ENCODE measurements around the gene GNL2.
"Not testable (repeated sequence)": the region's sequence is repeated elsewhere in the genome, so short reads cannot be mapped to it uniquely, and the experiment has no call there.

The GNL2 gene

GRCh38 chr1:37588939-37589338 lies 6.8 kb downstream of the GNL2 start:
- H3K36me3 ChIP-seq (ENCODE audit: insufficient read depth, low read length): peaks cover 86% of the 10 kb centered on the region
- no peaks in the 10 kb centered on the region for H3K9me2 ChIP-seq (ENCODE audit: low read depth, low read length)
- peaks cover 3% of the 10 kb centered on the region for H3K4me1 ChIP-seq (ENCODE audit: insufficient read depth, low read length, severe bottlenecking)
- no peaks in the 10 kb centered on the region for H3K27me3 ChIP-seq (ENCODE audit: insufficient read depth, low read length)
- H3K27ac ChIP-seq (ENCODE audit: low read depth, low read length, poor library complexity, severe bottlenecking): no peak overlapping the region
- peaks cover 16% of the 10 kb centered on the region for H3K79me2 ChIP-seq (ENCODE audit: insufficient read depth, low read length)
- no peak overlapping the region for H3K9ac ChIP-seq (ENCODE audit: low read length)
- H3K4me3 ChIP-seq (ENCODE audit: low read depth, low read length, poor library complexity, severe bottlenecking): no peak overlapping the region
- H3F3A ChIP-seq (ENCODE audit: insufficient read depth, low read length): no peaks in the 10 kb centered on the region
- H2AFZ ChIP-seq (ENCODE audit: low read length): no peak overlapping the region
- H4K20me1 ChIP-seq (ENCODE audit: insufficient read depth, low read length): no peaks in the 10 kb centered on the region
- TF ChIP-seq EZH2 (IDR thresholded peaks at IDR 0.05; ENCODE audit: borderline replicate concordance, low read length): no peak
- no peak for TF ChIP-seq CTCF (IDR thresholded peaks at IDR 0.05; ENCODE audit: low read length)
- H3K4me2 ChIP-seq (ENCODE audit: low read length): no peak overlapping the region
- H3K9me3 ChIP-seq (ENCODE audit: low read length): no peaks in the 10 kb centered on the region

GRCh38 chr1:37584544-37584943 lies 11.2 kb downstream of the GNL2 start:
- peaks cover 88% of the 10 kb centered on the region for H3K36me3 ChIP-seq (ENCODE audit: insufficient read depth, low read length)
- not testable (repeated sequence) for H3K79me2 ChIP-seq (ENCODE audit: insufficient read depth, low read length); H3K4me2 ChIP-seq (ENCODE audit: low read length); H2AFZ ChIP-seq (ENCODE audit: low read length); H3K27me3 ChIP-seq (ENCODE audit: insufficient read depth, low read length); H3K4me1 ChIP-seq (ENCODE audit: insufficient read depth, low read length, severe bottlenecking); H3K9ac ChIP-seq (ENCODE audit: low read length); H3K4me3 ChIP-seq (ENCODE audit: low read depth, low read length, poor library complexity, severe bottlenecking); H3F3A ChIP-seq (ENCODE audit: insufficient read depth, low read length); H3K9me3 ChIP-seq (ENCODE audit: low read length); H3K27ac ChIP-seq (ENCODE audit: low read depth, low read length, poor library complexity, severe bottlenecking); H4K20me1 ChIP-seq (ENCODE audit: insufficient read depth, low read length); H3K9me2 ChIP-seq (ENCODE audit: low read depth, low read length)

- Histone ChIP-seq H3K4me3 (ENCODE audit: low read depth, low read length, poor library complexity, severe bottlenecking) (no peak overlapping the region), H2AFZ (ENCODE audit: low read length) (no peak overlapping the region), H3K4me1 (ENCODE audit: insufficient read depth, low read length, severe bottlenecking) (no peaks in the 10 kb centered on the region), H3K9me3 (ENCODE audit: low read length) (no peaks in the 10 kb centered on the region), H3F3A (ENCODE audit: insufficient read depth, low read length) (no peaks in the 10 kb centered on the region), H3K36me3 (ENCODE audit: insufficient read depth, low read length) (peaks cover 98% of the 10 kb centered on the region), H4K20me1 (ENCODE audit: insufficient read depth, low read length) (no peaks in the 10 kb centered on the region), H3K79me2 (ENCODE audit: insufficient read depth, low read length) (no peaks in the 10 kb centered on the region), H3K27me3 (ENCODE audit: insufficient read depth, low read length) (no peaks in the 10 kb centered on the region), H3K4me2 (ENCODE audit: low read length) (no peak overlapping the region), H3K9ac (ENCODE audit: low read length) (no peak overlapping the region), H3K9me2 (ENCODE audit: low read depth, low read length) (no peaks in the 10 kb centered on the region), H3K27ac (ENCODE audit: low read depth, low read length, poor library complexity, severe bottlenecking) (no peak overlapping the region)
- TF ChIP-seq EZH2 (IDR thresholded peaks at IDR 0.05; ENCODE audit: borderline replicate concordance, low read length) (no peak), CTCF (IDR thresholded peaks at IDR 0.05; ENCODE audit: low read length) (no peak)
These were observed 20.0 kb downstream of the GNL2 start for GRCh38 chr1:37575692-37576091.

GRCh38 chr1:37574834-37575480 lies 20.8 kb downstream of the GNL2 start:
- Histone ChIP-seq H3K79me2 (ENCODE audit: insufficient read depth, low read length) (no peaks in the 10 kb centered on the region), H3K27me3 (ENCODE audit: insufficient read depth, low read length) (no peaks in the 10 kb centered on the region), H4K20me1 (ENCODE audit: insufficient read depth, low read length) (no peaks in the 10 kb centered on the region), H3K4me1 (ENCODE audit: insufficient read depth, low read length, severe bottlenecking) (no peaks in the 10 kb centered on the region), H3K9me2 (ENCODE audit: low read depth, low read length) (no peaks in the 10 kb centered on the region), H2AFZ (ENCODE audit: low read length) (no peak overlapping the region), H3K36me3 (ENCODE audit: insufficient read depth, low read length) (peaks cover 96% of the 10 kb centered on the region), H3K4me2 (ENCODE audit: low read length) (no peak overlapping the region), H3K9me3 (ENCODE audit: low read length) (no peaks in the 10 kb centered on the region), H3K27ac (ENCODE audit: low read depth, low read length, poor library complexity, severe bottlenecking) (no peak overlapping the region), H3F3A (ENCODE audit: insufficient read depth, low read length) (no peaks in the 10 kb centered on the region), H3K4me3 (ENCODE audit: low read depth, low read length, poor library complexity, severe bottlenecking) (no peak overlapping the region), H3K9ac (ENCODE audit: low read length) (no peak overlapping the region)
- TF ChIP-seq CTCF (IDR thresholded peaks at IDR 0.05; ENCODE audit: low read length) (no peak), EZH2 (IDR thresholded peaks at IDR 0.05; ENCODE audit: borderline replicate concordance, low read length) (no peak)
